Endothelial cell (in vitro differentiated cells): ENCODE results near the gene CFAP91. TPM values are rescaled to one million over a fixed set of nuclear protein-coding genes. Genes with fewer than 3 reads are reported as not detected.

ENCODE experiments used
- DNase-seq: peaks from one replicate; pipeline ENCODE4 v3.0.0; 2021; ENCODE audit warnings: low spot score
- H3K27ac Mint-ChIP-seq: one replicate; pipeline ENCODE4 v1.8.0; 2021; ENCODE audit warnings: mixed read lengths, inconsistent platforms; ENCODE audit not compliant: unreplicated experiment
- H3K27me3 Mint-ChIP-seq: one replicate; pipeline ENCODE4 v1.8.0; 2021; ENCODE audit warnings: mild to moderate bottlenecking, moderate library complexity, mixed read lengths, inconsistent platforms; ENCODE audit not compliant: unreplicated experiment
- H3K36me3 Mint-ChIP-seq: one replicate; pipeline ENCODE4 v1.8.0; 2021; ENCODE audit warnings: mild to moderate bottlenecking, low read depth, mixed read lengths, inconsistent platforms; ENCODE audit not compliant: unreplicated experiment
- H3K4me1 Mint-ChIP-seq: one replicate; pipeline ENCODE4 v1.8.0; 2021; ENCODE audit warnings: mild to moderate bottlenecking, mixed read lengths, inconsistent platforms; ENCODE audit not compliant: unreplicated experiment
- H3K4me3 Mint-ChIP-seq: one replicate; pipeline ENCODE4 v1.8.0; 2021; ENCODE audit warnings: mild to moderate bottlenecking, mixed read lengths, inconsistent platforms; ENCODE audit not compliant: unreplicated experiment
- H3K9me3 Mint-ChIP-seq: one replicate; pipeline ENCODE4 v1.8.0; 2021; ENCODE audit warnings: mixed read lengths, inconsistent platforms; ENCODE audit not compliant: unreplicated experiment
- CTCF ChIP-seq: fragments of 200-600 bp; sonication (generic); IDR thresholded peaks from one replicate; pipeline ENCODE4 v1.5.0; 2021; ENCODE audit warnings: antibody characterized with exemption; ENCODE audit not compliant: unreplicated experiment
- total RNA-seq: library from RNA; stranded (reverse); fragmentation: NEBNext Ultra II Directional; extraction: Animal tissue kit (Norgen Biotek cat#: 25700); gene quantifications from one replicate; pipeline ENCODE4 v1.2.1, GENCODE V29; 2021; ENCODE audit not compliant: unreplicated experiment

CFAP91 gene
- total RNA-seq, 1 donor from 2014 or later, result 0.23 TPM

GRCh38 chr3:119715105-119715504, 12.3 kb downstream of the CFAP91 start:
- Mint-ChIP-seq H3K27ac (no peak overlapping the region), H3K4me3 (no peak overlapping the region), H3K9me3 (no peaks in the 10 kb centered on the region), H3K27me3 (no peaks in the 10 kb centered on the region), H3K36me3 (no peaks in the 10 kb centered on the region), H3K4me1 (no peaks in the 10 kb centered on the region)
- no peak for TF ChIP-seq CTCF
- DNase-seq, result no peak

DNA sequence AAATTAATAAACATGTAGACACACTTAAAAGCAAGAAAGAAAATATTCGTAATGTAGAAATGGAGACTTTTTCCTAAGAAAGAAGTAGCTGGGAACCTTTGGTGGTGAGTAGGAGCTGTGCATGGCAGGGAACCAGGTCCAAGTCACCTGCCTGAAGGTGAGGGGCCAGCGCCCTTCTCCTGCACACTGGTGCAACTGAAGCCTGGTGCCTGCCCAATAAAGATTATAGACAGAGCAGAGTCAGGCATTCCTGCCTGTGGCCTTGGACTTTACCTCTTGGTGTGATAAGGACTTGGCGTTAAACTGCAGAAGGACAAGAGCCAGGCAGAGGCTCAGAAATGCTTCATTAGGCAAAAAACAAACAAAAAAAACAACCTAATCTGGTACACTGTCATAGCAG, 14.2 kb downstream of the CFAP91 start:
- H3K36me3 Mint-ChIP-seq, result no peaks in the 10 kb centered on the region
- no peak overlapping the region for H3K4me3 Mint-ChIP-seq
- DNase-seq, result no peak
- H3K9me3 Mint-ChIP-seq, result no peaks in the 10 kb centered on the region
- no peaks in the 10 kb centered on the region for H3K27me3 Mint-ChIP-seq
- no peak for TF ChIP-seq CTCF
- no peak overlapping the region for H3K27ac Mint-ChIP-seq
- H3K4me1 Mint-ChIP-seq, result no peaks in the 10 kb centered on the region

DNA sequence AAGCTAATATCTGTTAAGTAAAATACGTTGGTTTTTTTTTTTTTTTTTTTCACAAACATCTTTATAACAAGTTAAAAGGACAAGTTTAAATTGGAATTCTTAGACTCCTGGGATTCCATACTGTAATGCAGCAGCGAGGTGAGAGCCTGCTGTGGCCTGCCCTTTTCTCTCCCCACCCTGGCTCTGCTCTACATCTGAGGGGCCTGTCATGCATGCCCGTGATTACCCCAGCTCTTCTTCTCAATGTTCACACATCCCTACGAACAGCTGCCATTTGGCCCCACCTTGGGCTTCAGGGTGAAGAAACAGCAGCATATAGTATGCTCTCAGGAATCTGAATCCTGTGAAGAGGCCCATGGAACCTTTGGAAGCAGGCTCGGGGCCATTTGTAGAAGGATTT, 14.7 kb downstream of the CFAP91 start:
- Mint-ChIP-seq H3K36me3 (no peaks in the 10 kb centered on the region), H3K4me3 (no peak overlapping the region), H3K27ac (no peak overlapping the region), H3K27me3 (no peaks in the 10 kb centered on the region), H3K9me3 (no peaks in the 10 kb centered on the region), H3K4me1 (no peaks in the 10 kb centered on the region)
- DNase-seq, result no peak
- no peak for TF ChIP-seq CTCF

DNA sequence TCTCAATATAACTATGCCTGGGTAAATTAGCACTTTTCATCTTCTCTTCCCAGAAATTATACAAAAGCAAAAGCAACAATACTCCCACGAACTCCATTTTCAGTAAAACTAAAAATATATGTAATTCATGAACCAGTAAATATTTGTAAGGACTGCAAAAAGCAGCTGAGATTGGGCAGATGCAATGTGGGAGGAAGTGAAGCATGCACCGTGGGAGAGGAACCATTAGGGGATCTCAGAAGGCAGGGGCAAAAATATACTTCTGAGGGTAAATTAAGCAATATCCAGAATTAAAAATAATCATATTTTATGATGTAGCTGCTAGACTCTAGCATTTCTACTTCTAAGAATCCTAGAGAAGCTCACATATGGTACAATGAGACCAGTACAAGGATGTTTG, 20.2 kb downstream of the CFAP91 start:
- Mint-ChIP-seq H3K9me3 (no peaks in the 10 kb centered on the region), H3K27ac (no peak overlapping the region), H3K36me3 (no peaks in the 10 kb centered on the region), H3K27me3 (no peaks in the 10 kb centered on the region), H3K4me3 (no peak overlapping the region), H3K4me1 (no peaks in the 10 kb centered on the region)
- no peak for TF ChIP-seq CTCF
- DNase-seq, result no peak

- no peaks in the 10 kb centered on the region for H3K9me3 Mint-ChIP-seq
- no peaks in the 10 kb centered on the region for H3K27me3 Mint-ChIP-seq
- H3K27ac Mint-ChIP-seq, result no peak overlapping the region
- DNase-seq, result no peak
- H3K4me3 Mint-ChIP-seq, result no peak overlapping the region
- no peak for TF ChIP-seq CTCF
- H3K4me1 Mint-ChIP-seq, result no peaks in the 10 kb centered on the region
- H3K36me3 Mint-ChIP-seq, result no peaks in the 10 kb centered on the region
Measured at GRCh38 chr3:119726909-119727308, 24.1 kb downstream of the CFAP91 start.
